Smooth muscle cell (in vitro differentiated cells): Measurements from ENCODE around the gene DPEP1. TPM values are rescaled to one million over a fixed set of nuclear protein-coding genes. Genes with fewer than 3 reads are reported as not detected.

Experiments used
- DNase-seq: peaks from one replicate; lab custom pipeline; 2025; ENCODE audit not compliant: unreplicated experiment; lab: John Stamatoyannopoulos, UW
- H2AFZ ChIP-seq: fragments of 200-600 bp; sonication (generic); 2 replicates; pipeline ENCODE4 v1.6.0; 2016; ENCODE audit warnings: antibody characterized with exemption, low read depth, mild to moderate bottlenecking
- H3F3A ChIP-seq: fragments of 200-600 bp; sonication (generic); 2 replicates; pipeline ENCODE4 v1.6.0; 2017; ENCODE audit warnings: antibody characterized with exemption, low read depth
- H3K27ac ChIP-seq: fragments of 200-600 bp; sonication (generic); 2 replicates; pipeline ENCODE4 v1.5.1; 2016; ENCODE audit warnings: low read depth, mild to moderate bottlenecking
- H3K27me3 ChIP-seq: fragments of 200-600 bp; sonication (generic); 2 replicates; pipeline ENCODE4 v1.6.1; 2016; ENCODE audit warnings: low read depth, mild to moderate bottlenecking
- H3K36me3 ChIP-seq: fragments of 200-600 bp; sonication (generic); 2 replicates; pipeline ENCODE4 v1.5.1; 2016; ENCODE audit warnings: low read depth
- H3K4me1 ChIP-seq: fragments of 200-600 bp; sonication (generic); 2 replicates; pipeline ENCODE4 v1.5.1; 2016; ENCODE audit warnings: low read depth
- H3K4me2 ChIP-seq: fragments of 200-600 bp; sonication (generic); 2 replicates; pipeline ENCODE4 v1.6.0; 2016; ENCODE audit warnings: mild to moderate bottlenecking
- H3K4me3 ChIP-seq: fragments of 200-600 bp; sonication (generic); 2 replicates; pipeline ENCODE4 v1.5.1; 2016; ENCODE audit warnings: mild to moderate bottlenecking
- H3K79me2 ChIP-seq: fragments of 200-600 bp; sonication (generic); 2 replicates; pipeline ENCODE4 v1.6.0; 2016; ENCODE audit warnings: low read depth, mild to moderate bottlenecking
- H3K9ac ChIP-seq: fragments of 200-600 bp; sonication (generic); 2 replicates; pipeline ENCODE4 v1.6.0; 2016; ENCODE audit warnings: low read depth
- H3K9me3 ChIP-seq: fragments of 200-600 bp; sonication (generic); replicated peaks from 2 replicates; pipeline ENCODE4 v1.5.1; 2016; ENCODE audit warnings: low read depth
- H4K20me1 ChIP-seq: fragments of 200-600 bp; sonication (generic); 2 replicates; pipeline ENCODE4 v1.6.0; 2016; ENCODE audit warnings: low read depth
- CTCF ChIP-seq: fragments of 200-600 bp; sonication (generic); IDR thresholded peaks from 2 replicates; pipeline ENCODE4 v1.5.1; 2017; ENCODE audit warnings: borderline replicate concordance, mild to moderate bottlenecking, antibody characterized with exemption; ENCODE audit not compliant: insufficient read depth, poor library complexity, severe bottlenecking
- WGBS: methylation state at CpG from one replicate; pipeline ENCODE4 v1.1.7; 2016; ENCODE audit warnings: low lambda C conversion rate; 5-methylcytosine and 5-hydroxymethylcytosine counted together
- polyA plus RNA-seq: library from polyadenylated mRNA; unstranded; fragments of >200 nt; fragmentation: Nextera tagmentation; extraction: Ambion mirVana; gene quantifications from 2 replicates; pipeline ENCODE4 v1.2.1, GENCODE V29; 2016
- total RNA-seq: library from RNA; depleted of rRNA; stranded (reverse); fragments of >200 nt; gene quantifications from 2 replicates; pipeline ENCODE4 v1.2.3, GENCODE V29; 2014

Gene DPEP1
- total and polyA plus RNA-seq, 2 experiments from 2014 or later, result not detected

GRCh38 chr16:89623511-89624261 lies 10.2 kb downstream of the DPEP1 start:
- no peaks in the 10 kb centered on the region for H3K9me3 ChIP-seq
- no peaks in the 10 kb centered on the region for H4K20me1 ChIP-seq
- H3K36me3 ChIP-seq, result no peaks in the 10 kb centered on the region
- no peaks in the 10 kb centered on the region for H3K79me2 ChIP-seq
- H3K4me3 ChIP-seq, result no peak overlapping the region
- H3K27me3 ChIP-seq, result no peaks in the 10 kb centered on the region
- no peak overlapping the region for H2AFZ ChIP-seq
- WGBS, result 58% methylated on average over 28 of the region's 28 CpGs
- H3K4me1 ChIP-seq, result no peaks in the 10 kb centered on the region
- DNase-seq, result no peak
- no peak overlapping the region for H3K9ac ChIP-seq
- H3K4me2 ChIP-seq, result no peak overlapping the region
- H3K27ac ChIP-seq, result no peak overlapping the region
- TF ChIP-seq CTCF, result no peak
- no peaks in the 10 kb centered on the region for H3F3A ChIP-seq

DNA sequence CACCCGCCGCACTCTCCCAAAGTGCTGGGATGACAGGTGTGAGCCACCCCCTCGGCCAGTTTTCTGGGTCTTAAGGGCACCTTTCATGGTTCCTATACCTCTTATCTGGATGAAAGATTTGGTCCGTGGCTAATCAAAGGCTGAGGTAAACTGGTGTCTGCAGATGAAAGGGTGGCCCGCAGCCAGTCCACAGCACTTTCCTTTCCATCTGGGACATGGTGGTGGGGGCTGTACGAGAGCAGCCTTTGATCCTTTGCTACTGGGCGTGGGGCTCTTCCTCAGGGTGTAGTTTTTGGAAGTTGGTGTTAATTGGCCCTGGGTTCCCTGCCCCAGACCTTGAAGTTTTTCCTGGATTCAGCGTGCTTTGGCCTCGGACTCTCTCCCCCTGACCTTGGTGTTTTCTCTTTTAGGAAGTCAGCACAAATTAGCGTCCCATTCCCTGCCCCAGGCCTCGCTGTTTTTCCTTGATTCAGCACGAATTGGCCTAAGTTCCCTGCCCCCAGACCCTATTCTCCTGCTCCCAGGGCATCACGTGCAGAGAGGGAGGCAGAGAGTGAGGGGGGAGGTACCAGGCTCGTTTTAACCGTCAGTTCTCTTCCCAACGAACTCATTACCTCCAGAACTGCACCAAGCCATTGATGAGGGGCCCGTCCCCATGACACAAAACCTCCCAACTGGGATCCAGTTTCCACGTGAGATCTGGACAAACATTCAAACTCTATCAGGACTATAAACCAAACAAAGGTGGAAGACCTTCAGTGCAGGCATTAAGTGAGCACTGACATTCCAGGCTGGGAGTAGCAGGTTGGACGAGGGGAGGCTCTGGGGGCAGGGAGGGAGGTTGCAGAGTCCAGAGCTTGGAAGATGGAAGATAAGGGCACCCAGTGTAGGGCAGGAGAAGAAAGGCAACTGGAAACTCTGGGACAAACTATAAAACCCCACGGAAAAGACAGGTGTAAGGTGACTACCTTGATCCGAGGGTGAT lies 11.6 kb downstream of the DPEP1 start:
- Histone ChIP-seq H3K79me2 (no peaks in the 10 kb centered on the region), H3K27ac (no peak overlapping the region), H3K27me3 (no peaks in the 10 kb centered on the region), H3K4me1 (no peaks in the 10 kb centered on the region), H3K36me3 (no peaks in the 10 kb centered on the region), H3K9ac (no peak overlapping the region), H2AFZ (no peak overlapping the region), H3K4me2 (no peak overlapping the region), H3F3A (no peaks in the 10 kb centered on the region), H3K9me3 (no peaks in the 10 kb centered on the region), H3K4me3 (no peak overlapping the region), H4K20me1 (no peaks in the 10 kb centered on the region)
- WGBS, result 65% methylated on average over 21 of the region's 21 CpGs
- no peak for TF ChIP-seq CTCF
- DNase-seq, result no peak

DNA sequence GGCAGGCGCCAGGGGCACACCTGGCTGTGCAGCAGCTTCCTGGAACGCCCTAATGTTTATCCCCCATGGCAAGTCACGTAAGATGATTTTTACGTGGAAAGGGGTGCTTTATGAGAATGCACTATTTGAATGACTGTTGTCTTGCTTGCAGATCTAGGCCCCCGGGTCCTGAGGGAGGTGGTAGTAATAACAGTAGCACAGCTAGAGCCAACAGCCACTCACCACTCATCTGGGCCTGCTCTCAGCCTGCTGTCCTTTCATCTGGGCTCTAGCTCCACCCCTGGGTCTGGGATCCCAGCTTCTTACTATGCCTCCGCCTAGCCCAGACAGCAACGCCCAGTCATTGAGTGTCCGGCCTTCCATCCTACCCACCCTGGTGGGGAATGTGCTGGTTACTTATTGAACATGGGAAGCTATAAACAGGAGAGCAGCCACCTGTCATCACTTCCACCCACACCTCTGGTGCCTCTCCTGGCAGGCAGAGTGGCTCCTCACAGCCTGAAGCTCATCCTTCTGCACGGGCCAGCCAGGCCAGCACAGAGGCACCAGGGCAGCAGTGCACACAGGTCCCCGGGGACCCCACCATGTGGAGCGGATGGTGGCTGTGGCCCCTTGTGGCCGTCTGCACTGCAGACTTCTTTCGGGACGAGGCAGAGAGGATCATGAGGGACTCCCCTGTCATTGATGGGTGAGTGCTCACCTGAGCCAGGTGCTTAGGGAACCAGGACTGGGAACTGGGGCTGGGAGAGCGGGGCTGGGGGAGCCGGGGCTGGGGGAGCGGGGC lies 16.6 kb downstream of the DPEP1 start:
- no peaks in the 10 kb centered on the region for H3K36me3 ChIP-seq
- no peak overlapping the region for H2AFZ ChIP-seq
- H3K9ac ChIP-seq, result no peak overlapping the region
- H3K9me3 ChIP-seq, result no peaks in the 10 kb centered on the region
- no peak overlapping the region for H3K27ac ChIP-seq
- H3K4me3 ChIP-seq, result no peak overlapping the region
- H4K20me1 ChIP-seq, result no peaks in the 10 kb centered on the region
- H3K27me3 ChIP-seq, result peaks cover 5% of the 10 kb centered on the region
- no peak for DNase-seq
- H3K4me1 ChIP-seq, result no peaks in the 10 kb centered on the region
- 86% methylated on average over 17 of the region's 17 CpGs for WGBS
- no peak overlapping the region for H3K4me2 ChIP-seq
- no peaks in the 10 kb centered on the region for H3F3A ChIP-seq
- TF ChIP-seq CTCF, result no peak
- H3K79me2 ChIP-seq, result no peaks in the 10 kb centered on the region
